Measurements from ENCODE around the gene CADM1.

CADM1 gene

GRCh38 chr11:115368616-115369015, 135.6 kb downstream of the CADM1 start:
- no peak for TF ChIP-seq ZNF274 (IDR thresholded peaks at IDR 0.05; ENCODE audit: low read depth, low read length)
- TF ChIP-seq YY1 (IDR thresholded peaks at IDR 0.05; ENCODE audit: insufficient read depth, insufficient read length): no peak
- TF ChIP-seq SUZ12 (IDR thresholded peaks at IDR 0.05; ENCODE audit: extremely low read depth, insufficient read depth, insufficient read length): no peak

GRCh38 chr11:115366826-115367225, 137.4 kb downstream of the CADM1 start:
- Histone ChIP-seq H3K36me3 (ENCODE audit: insufficient read depth, insufficient read length, low read length) (no peaks in the 10 kb centered on the region), H3K4me1 (ENCODE audit: insufficient read depth, insufficient read length) (no peaks in the 10 kb centered on the region), H3K4me3 (ENCODE audit: insufficient read length, low read depth) (no peak overlapping the region), H3K9me3 (ENCODE audit: insufficient read depth, low read length) (no peaks in the 10 kb centered on the region), H3K27me3 (ENCODE audit: insufficient read depth, insufficient read length) (no peaks in the 10 kb centered on the region), H3K9ac (ENCODE audit: insufficient read length, low read depth) (no peak overlapping the region)
- no peak for DNase-seq (ENCODE audit: low read depth, low spot score)
- TF ChIP-seq SUZ12 (IDR thresholded peaks at IDR 0.05; ENCODE audit: extremely low read depth, insufficient read depth, insufficient read length): no peak
- no peak for TF ChIP-seq ZNF274 (IDR thresholded peaks at IDR 0.05; ENCODE audit: low read depth, low read length)
- TF ChIP-seq YY1 (IDR thresholded peaks at IDR 0.05; ENCODE audit: insufficient read depth, insufficient read length): no peak

More at GRCh38 chr11:115368616-115369015, 135.6 kb downstream of the CADM1 start:
- Histone ChIP-seq H3K9me3 (ENCODE audit: insufficient read depth, low read length) (no peaks in the 10 kb centered on the region), H3K9ac (ENCODE audit: insufficient read length, low read depth) (no peak overlapping the region), H3K4me3 (ENCODE audit: insufficient read length, low read depth) (no peak overlapping the region), H3K36me3 (ENCODE audit: insufficient read depth, insufficient read length, low read length) (no peaks in the 10 kb centered on the region), H3K4me1 (ENCODE audit: insufficient read depth, insufficient read length) (no peaks in the 10 kb centered on the region), H3K27me3 (ENCODE audit: insufficient read depth, insufficient read length) (no peaks in the 10 kb centered on the region)
- no peak for DNase-seq (ENCODE audit: low read depth, low spot score)

- Histone ChIP-seq H3K9me3 (ENCODE audit: insufficient read depth, low read length) (no peaks in the 10 kb centered on the region), H3K36me3 (ENCODE audit: insufficient read depth, insufficient read length, low read length) (no peaks in the 10 kb centered on the region), H3K4me3 (ENCODE audit: insufficient read length, low read depth) (no peak overlapping the region), H3K9ac (ENCODE audit: insufficient read length, low read depth) (no peak overlapping the region), H3K4me1 (ENCODE audit: insufficient read depth, insufficient read length) (no peaks in the 10 kb centered on the region), H3K27me3 (ENCODE audit: insufficient read depth, insufficient read length) (no peaks in the 10 kb centered on the region)
- no peak for TF ChIP-seq ZNF274 (IDR thresholded peaks at IDR 0.05; ENCODE audit: low read depth, low read length)
- TF ChIP-seq SUZ12 (IDR thresholded peaks at IDR 0.05; ENCODE audit: extremely low read depth, insufficient read depth, insufficient read length): no peak
- no peak for TF ChIP-seq YY1 (IDR thresholded peaks at IDR 0.05; ENCODE audit: insufficient read depth, insufficient read length)
- no peak for DNase-seq (ENCODE audit: low read depth, low spot score)
Observed at GRCh38 chr11:115365907-115366306, 138.3 kb downstream of the CADM1 start.

- DNase-seq (ENCODE audit: low read depth, low spot score): no peak
- Histone ChIP-seq H3K4me3 (ENCODE audit: insufficient read length, low read depth) (no peak overlapping the region), H3K4me1 (ENCODE audit: insufficient read depth, insufficient read length) (no peaks in the 10 kb centered on the region), H3K36me3 (ENCODE audit: insufficient read depth, insufficient read length, low read length) (no peaks in the 10 kb centered on the region), H3K27me3 (ENCODE audit: insufficient read depth, insufficient read length) (no peaks in the 10 kb centered on the region), H3K9ac (ENCODE audit: insufficient read length, low read depth) (no peak overlapping the region), H3K9me3 (ENCODE audit: insufficient read depth, low read length) (no peaks in the 10 kb centered on the region)
- TF ChIP-seq ZNF274 (IDR thresholded peaks at IDR 0.05; ENCODE audit: low read depth, low read length): no peak
- no peak for TF ChIP-seq SUZ12 (IDR thresholded peaks at IDR 0.05; ENCODE audit: extremely low read depth, insufficient read depth, insufficient read length)
- no peak for TF ChIP-seq YY1 (IDR thresholded peaks at IDR 0.05; ENCODE audit: insufficient read depth, insufficient read length)
Observed at GRCh38 chr11:115364896-115365295, 139.3 kb downstream of the CADM1 start.

- no peak for DNase-seq (ENCODE audit: low read depth, low spot score)
- H3K9me3 ChIP-seq (ENCODE audit: insufficient read depth, low read length): no peaks in the 10 kb centered on the region
- H3K4me1 ChIP-seq (ENCODE audit: insufficient read depth, insufficient read length): no peaks in the 10 kb centered on the region
- H3K9ac ChIP-seq (ENCODE audit: insufficient read length, low read depth): no peak overlapping the region
- no peak overlapping the region for H3K4me3 ChIP-seq (ENCODE audit: insufficient read length, low read depth)
- no peaks in the 10 kb centered on the region for H3K36me3 ChIP-seq (ENCODE audit: insufficient read depth, insufficient read length, low read length)
- H3K27me3 ChIP-seq (ENCODE audit: insufficient read depth, insufficient read length): no peaks in the 10 kb centered on the region
- TF ChIP-seq SUZ12 (IDR thresholded peaks at IDR 0.05; ENCODE audit: extremely low read depth, insufficient read depth, insufficient read length): no peak
- no peak for TF ChIP-seq ZNF274 (IDR thresholded peaks at IDR 0.05; ENCODE audit: low read depth, low read length)
- TF ChIP-seq YY1 (IDR thresholded peaks at IDR 0.05; ENCODE audit: insufficient read depth, insufficient read length): no peak
Observed at GRCh38 chr11:115363921-115364320, 140.3 kb downstream of the CADM1 start.

GRCh38 chr11:115363426-115363825, 140.8 kb downstream of the CADM1 start:
- Histone ChIP-seq H3K4me1 (ENCODE audit: insufficient read depth, insufficient read length) (no peaks in the 10 kb centered on the region), H3K4me3 (ENCODE audit: insufficient read length, low read depth) (no peak overlapping the region), H3K9me3 (ENCODE audit: insufficient read depth, low read length) (no peaks in the 10 kb centered on the region), H3K27me3 (ENCODE audit: insufficient read depth, insufficient read length) (no peaks in the 10 kb centered on the region), H3K36me3 (ENCODE audit: insufficient read depth, insufficient read length, low read length) (no peaks in the 10 kb centered on the region), H3K9ac (ENCODE audit: insufficient read length, low read depth) (no peak overlapping the region)
- TF ChIP-seq ZNF274 (IDR thresholded peaks at IDR 0.05; ENCODE audit: low read depth, low read length) (no peak), SUZ12 (IDR thresholded peaks at IDR 0.05; ENCODE audit: extremely low read depth, insufficient read depth, insufficient read length) (no peak), YY1 (IDR thresholded peaks at IDR 0.05; ENCODE audit: insufficient read depth, insufficient read length) (no peak)
- no peak for DNase-seq (ENCODE audit: low read depth, low spot score)

- Histone ChIP-seq H3K4me1 (ENCODE audit: insufficient read depth, insufficient read length) (no peaks in the 10 kb centered on the region), H3K27me3 (ENCODE audit: insufficient read depth, insufficient read length) (no peaks in the 10 kb centered on the region), H3K4me3 (ENCODE audit: insufficient read length, low read depth) (no peak overlapping the region), H3K36me3 (ENCODE audit: insufficient read depth, insufficient read length, low read length) (no peaks in the 10 kb centered on the region), H3K9ac (ENCODE audit: insufficient read length, low read depth) (no peak overlapping the region), H3K9me3 (ENCODE audit: insufficient read depth, low read length) (no peaks in the 10 kb centered on the region)
- TF ChIP-seq YY1 (IDR thresholded peaks at IDR 0.05; ENCODE audit: insufficient read depth, insufficient read length) (no peak), SUZ12 (IDR thresholded peaks at IDR 0.05; ENCODE audit: extremely low read depth, insufficient read depth, insufficient read length) (no peak), ZNF274 (IDR thresholded peaks at IDR 0.05; ENCODE audit: low read depth, low read length) (no peak)
- DNase-seq (ENCODE audit: low read depth, low spot score): no peak
Observed at GRCh38 chr11:115362997-115363396, 141.2 kb downstream of the CADM1 start.

Data from NT2/D1 (cell line).